Measurements from ENCODE around the gene MIB1. TPM values are rescaled to one million over a fixed set of nuclear protein-coding genes. Genes with fewer than 3 reads are reported as not detected.

MIB1 gene
- total and polyA plus RNA-seq, 2 experiments from 2014 or later: 10.8 to 56.7 TPM

DNA sequence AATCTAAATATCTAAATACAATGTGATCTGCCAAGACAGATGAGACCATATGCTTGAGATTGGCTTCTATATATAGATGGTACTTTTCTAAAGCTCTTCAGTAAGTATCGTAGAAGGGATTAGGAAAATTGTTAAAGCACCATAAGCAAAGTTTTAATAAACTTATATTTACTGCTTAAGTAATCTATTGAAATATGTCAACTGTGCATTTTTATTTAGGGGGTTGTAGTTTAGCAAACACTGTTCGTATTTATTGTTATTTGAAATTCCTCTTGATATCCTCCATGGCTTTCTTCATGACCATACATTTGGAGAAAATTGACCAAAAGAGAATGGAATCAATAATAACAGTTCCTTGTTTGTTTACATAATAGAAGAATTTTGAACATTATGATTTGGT, 102.7 kb downstream of the MIB1 start (continued):
- TF ChIP-seq EZH2phosphoT487 (IDR thresholded peaks at IDR 0.05; ENCODE audit: unreplicated experiment) (no peak), ZNF114 (CRISPR knock-in tag; IDR thresholded peaks at IDR 0.05) (no peak), STAT1 (IDR thresholded peaks at IDR 0.05; ENCODE audit: unreplicated experiment) (no peak), ZNF331 (CRISPR knock-in tag; IDR thresholded peaks at IDR 0.05; ENCODE audit: low read depth) (no peak), NANOG (IDR thresholded peaks at IDR 0.05; ENCODE audit: borderline replicate concordance) (no peak), EZH2 (IDR thresholded peaks at IDR 0.05; ENCODE audit: low read depth, unreplicated experiment) (no peak), JUNB (IDR thresholded peaks at IDR 0.05; ENCODE audit: unreplicated experiment) (no peak)
- TF ChIP-seq, protein P1, sequence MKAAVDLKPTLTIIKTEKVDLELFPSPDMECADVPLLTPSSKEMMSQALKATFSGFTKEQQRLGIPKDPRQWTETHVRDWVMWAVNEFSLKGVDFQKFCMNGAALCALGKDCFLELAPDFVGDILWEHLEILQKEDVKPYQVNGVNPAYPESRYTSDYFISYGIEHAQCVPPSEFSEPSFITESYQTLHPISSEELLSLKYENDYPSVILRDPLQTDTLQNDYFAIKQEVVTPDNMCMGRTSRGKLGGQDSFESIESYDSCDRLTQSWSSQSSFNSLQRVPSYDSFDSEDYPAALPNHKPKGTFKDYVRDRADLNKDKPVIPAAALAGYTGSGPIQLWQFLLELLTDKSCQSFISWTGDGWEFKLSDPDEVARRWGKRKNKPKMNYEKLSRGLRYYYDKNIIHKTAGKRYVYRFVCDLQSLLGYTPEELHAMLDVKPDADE (IDR thresholded peaks at IDR 0.05): no peak
- TF ChIP-seq, protein P2, sequence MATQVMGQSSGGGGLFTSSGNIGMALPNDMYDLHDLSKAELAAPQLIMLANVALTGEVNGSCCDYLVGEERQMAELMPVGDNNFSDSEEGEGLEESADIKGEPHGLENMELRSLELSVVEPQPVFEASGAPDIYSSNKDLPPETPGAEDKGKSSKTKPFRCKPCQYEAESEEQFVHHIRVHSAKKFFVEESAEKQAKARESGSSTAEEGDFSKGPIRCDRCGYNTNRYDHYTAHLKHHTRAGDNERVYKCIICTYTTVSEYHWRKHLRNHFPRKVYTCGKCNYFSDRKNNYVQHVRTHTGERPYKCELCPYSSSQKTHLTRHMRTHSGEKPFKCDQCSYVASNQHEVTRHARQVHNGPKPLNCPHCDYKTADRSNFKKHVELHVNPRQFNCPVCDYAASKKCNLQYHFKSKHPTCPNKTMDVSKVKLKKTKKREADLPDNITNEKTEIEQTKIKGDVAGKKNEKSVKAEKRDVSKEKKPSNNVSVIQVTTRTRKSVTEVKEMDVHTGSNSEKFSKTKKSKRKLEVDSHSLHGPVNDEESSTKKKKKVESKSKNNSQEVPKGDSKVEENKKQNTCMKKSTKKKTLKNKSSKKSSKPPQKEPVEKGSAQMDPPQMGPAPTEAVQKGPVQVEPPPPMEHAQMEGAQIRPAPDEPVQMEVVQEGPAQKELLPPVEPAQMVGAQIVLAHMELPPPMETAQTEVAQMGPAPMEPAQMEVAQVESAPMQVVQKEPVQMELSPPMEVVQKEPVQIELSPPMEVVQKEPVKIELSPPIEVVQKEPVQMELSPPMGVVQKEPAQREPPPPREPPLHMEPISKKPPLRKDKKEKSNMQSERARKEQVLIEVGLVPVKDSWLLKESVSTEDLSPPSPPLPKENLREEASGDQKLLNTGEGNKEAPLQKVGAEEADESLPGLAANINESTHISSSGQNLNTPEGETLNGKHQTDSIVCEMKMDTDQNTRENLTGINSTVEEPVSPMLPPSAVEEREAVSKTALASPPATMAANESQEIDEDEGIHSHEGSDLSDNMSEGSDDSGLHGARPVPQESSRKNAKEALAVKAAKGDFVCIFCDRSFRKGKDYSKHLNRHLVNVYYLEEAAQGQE (IDR thresholded peaks at IDR 0.05; ENCODE audit: unreplicated experiment): no peak

- H3K36me3 Mint-ChIP-seq (ENCODE audit: low read depth): peaks cover 11% of the 10 kb centered on the region
- H3K9me3 Mint-ChIP-seq: no peaks in the 10 kb centered on the region
- Histone ChIP-seq H4K20me1 (replicated peaks; ENCODE audit: insufficient read depth) (no peaks in the 10 kb centered on the region), H3K4me2 (no peak overlapping the region), H3K36me3 (ENCODE audit: insufficient read depth) (peaks cover 13% of the 10 kb centered on the region; the same call in 1 of the 2 replicates), H3K79me2 (replicated peaks; ENCODE audit: insufficient read depth) (no peaks in the 10 kb centered on the region), H3K4me3 (no peak overlapping the region), H3K9me2 (ENCODE audit: insufficient read depth) (no peaks in the 10 kb centered on the region), H3K27me3 (ENCODE audit: insufficient read depth) (no peaks in the 10 kb centered on the region), H3K4me1 (ENCODE audit: insufficient read depth) (no peaks in the 10 kb centered on the region), H2AFZ (no peak overlapping the region), H3F3A (replicated peaks; ENCODE audit: low read depth) (no peaks in the 10 kb centered on the region), H3K27ac (ENCODE audit: low read depth) (no peak overlapping the region)
- no peak for TF ChIP-seq STAT1 (IDR thresholded peaks at IDR 0.05; ENCODE audit: unreplicated experiment)
- TF ChIP-seq, protein P3, sequence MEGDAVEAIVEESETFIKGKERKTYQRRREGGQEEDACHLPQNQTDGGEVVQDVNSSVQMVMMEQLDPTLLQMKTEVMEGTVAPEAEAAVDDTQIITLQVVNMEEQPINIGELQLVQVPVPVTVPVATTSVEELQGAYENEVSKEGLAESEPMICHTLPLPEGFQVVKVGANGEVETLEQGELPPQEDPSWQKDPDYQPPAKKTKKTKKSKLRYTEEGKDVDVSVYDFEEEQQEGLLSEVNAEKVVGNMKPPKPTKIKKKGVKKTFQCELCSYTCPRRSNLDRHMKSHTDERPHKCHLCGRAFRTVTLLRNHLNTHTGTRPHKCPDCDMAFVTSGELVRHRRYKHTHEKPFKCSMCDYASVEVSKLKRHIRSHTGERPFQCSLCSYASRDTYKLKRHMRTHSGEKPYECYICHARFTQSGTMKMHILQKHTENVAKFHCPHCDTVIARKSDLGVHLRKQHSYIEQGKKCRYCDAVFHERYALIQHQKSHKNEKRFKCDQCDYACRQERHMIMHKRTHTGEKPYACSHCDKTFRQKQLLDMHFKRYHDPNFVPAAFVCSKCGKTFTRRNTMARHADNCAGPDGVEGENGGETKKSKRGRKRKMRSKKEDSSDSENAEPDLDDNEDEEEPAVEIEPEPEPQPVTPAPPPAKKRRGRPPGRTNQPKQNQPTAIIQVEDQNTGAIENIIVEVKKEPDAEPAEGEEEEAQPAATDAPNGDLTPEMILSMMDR (conservative IDR thresholded peaks at IDR 0.05; ENCODE audit: low read depth in 2 of 2): peak; percentile 46
- no peaks in the 10 kb centered on the region for H3K27me3 Mint-ChIP-seq (ENCODE audit: insufficient read depth, low read depth, poor library complexity)
- H3K27ac Mint-ChIP-seq: no peak overlapping the region
- ATAC-seq: no peak
- no peaks in the 10 kb centered on the region for H3K4me1 Mint-ChIP-seq
- H3K4me3 Mint-ChIP-seq: no peak overlapping the region
- DNase-seq (ENCODE audit: low spot score): peak; percentile 40
Observed at GRCh38 chr18:21851327-21851961, 110.9 kb downstream of the MIB1 start.

Data from GM23338 (cell line).